MM.1S (cell line): Measurements from ENCODE around the gene SYT1.

Source experiments
- CTCF ChIP-seq: fragments of 300-600 bp; sonication (generic); IDR thresholded peaks from 2 replicates; pipeline ENCODE4 v1.5.1; 2016; ENCODE audit warnings: antibody characterized with exemption, low read length, mixed read lengths
- EZH2 ChIP-seq: fragments of 300-600 bp; sonication (generic); optimal IDR thresholded peaks from 2 replicates; pipeline ENCODE3; 2017; ENCODE audit warnings: low read depth, mild to moderate bottlenecking, antibody characterized with exemption, low read length, mixed read lengths
- EZH2phosphoT487 ChIP-seq: fragments of 300-600 bp; sonication (generic); IDR thresholded peaks from 2 replicates; pipeline ENCODE4 v1.6.1; 2018; ENCODE audit warnings: antibody characterized with exemption, low read length

GRCh38 chr12:79434561-79434960 lies 570.0 kb downstream of the SYT1 start:
- TF ChIP-seq CTCF (no peak), EZH2phosphoT487 (no peak), EZH2 (no peak)
